ENCODE measurements around the gene GPR108.

DNA sequence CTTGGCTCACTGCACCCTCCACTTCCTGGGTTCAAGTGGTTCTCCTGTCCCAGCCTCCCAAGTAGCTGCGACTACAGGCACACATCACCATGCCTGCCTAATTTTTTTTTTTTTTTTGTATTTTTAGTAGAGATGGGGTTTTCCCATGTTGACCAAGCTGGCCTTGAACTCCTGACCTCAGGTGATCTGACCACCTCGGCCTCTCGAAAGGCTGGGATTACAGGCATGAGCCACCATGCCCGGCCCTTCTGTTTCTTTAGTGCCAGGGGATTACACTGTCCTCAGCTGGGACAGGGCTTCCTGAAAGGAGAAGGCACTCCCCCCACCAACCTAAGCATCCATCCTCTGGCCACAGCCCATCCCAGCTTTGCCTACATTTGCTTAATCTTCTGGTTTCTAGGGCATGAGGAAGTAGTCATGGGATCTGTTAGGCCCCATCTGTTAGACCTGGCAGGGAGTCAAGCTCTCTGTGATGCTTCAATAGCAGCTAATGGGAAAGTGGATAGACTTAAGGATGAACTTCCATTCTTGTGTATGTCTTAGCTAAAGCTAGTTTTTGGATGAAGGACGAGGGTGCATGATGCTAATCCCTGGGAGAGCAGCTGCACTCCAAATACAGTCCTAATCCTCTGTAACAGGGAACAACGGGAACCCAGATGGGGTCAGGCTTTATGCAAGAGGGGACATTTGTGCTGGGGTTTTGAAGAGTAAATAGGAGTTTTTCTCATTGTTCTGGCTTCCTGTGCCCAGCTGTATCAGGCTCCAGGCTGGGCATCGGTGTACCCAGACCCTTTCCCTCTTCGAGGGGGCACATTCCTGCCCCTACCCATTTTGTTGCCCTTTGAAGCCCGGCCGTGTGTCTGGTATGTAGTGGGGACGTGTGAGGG lies 37.7 kb upstream of the GPR108 start:
- TF ChIP-seq, protein P1, sequence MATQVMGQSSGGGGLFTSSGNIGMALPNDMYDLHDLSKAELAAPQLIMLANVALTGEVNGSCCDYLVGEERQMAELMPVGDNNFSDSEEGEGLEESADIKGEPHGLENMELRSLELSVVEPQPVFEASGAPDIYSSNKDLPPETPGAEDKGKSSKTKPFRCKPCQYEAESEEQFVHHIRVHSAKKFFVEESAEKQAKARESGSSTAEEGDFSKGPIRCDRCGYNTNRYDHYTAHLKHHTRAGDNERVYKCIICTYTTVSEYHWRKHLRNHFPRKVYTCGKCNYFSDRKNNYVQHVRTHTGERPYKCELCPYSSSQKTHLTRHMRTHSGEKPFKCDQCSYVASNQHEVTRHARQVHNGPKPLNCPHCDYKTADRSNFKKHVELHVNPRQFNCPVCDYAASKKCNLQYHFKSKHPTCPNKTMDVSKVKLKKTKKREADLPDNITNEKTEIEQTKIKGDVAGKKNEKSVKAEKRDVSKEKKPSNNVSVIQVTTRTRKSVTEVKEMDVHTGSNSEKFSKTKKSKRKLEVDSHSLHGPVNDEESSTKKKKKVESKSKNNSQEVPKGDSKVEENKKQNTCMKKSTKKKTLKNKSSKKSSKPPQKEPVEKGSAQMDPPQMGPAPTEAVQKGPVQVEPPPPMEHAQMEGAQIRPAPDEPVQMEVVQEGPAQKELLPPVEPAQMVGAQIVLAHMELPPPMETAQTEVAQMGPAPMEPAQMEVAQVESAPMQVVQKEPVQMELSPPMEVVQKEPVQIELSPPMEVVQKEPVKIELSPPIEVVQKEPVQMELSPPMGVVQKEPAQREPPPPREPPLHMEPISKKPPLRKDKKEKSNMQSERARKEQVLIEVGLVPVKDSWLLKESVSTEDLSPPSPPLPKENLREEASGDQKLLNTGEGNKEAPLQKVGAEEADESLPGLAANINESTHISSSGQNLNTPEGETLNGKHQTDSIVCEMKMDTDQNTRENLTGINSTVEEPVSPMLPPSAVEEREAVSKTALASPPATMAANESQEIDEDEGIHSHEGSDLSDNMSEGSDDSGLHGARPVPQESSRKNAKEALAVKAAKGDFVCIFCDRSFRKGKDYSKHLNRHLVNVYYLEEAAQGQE (IDR thresholded peaks at IDR 0.05), result no peak
- TF ChIP-seq CTCF (IDR thresholded peaks at IDR 0.05; ENCODE audit: low read depth, low read length, missing input control) (no peak), MAX (IDR thresholded peaks at IDR 0.05) (no peak), EGR1 (IDR thresholded peaks at IDR 0.05; ENCODE audit: low read depth in 2 of 2) (no peak), RAD21 (IDR thresholded peaks at IDR 0.05) (no peak), JUND (IDR thresholded peaks at IDR 0.05) (no peak), ATF3 (IDR thresholded peaks at IDR 0.05) (no peak), GABPA (IDR thresholded peaks at IDR 0.05 in 1 of 2, conservative IDR thresholded peaks at IDR 0.05 in 1 of 2) (no peak), FOXA1 (IDR thresholded peaks at IDR 0.05) (no peak), RXRA (IDR thresholded peaks at IDR 0.05) (no peak), SP1 (IDR thresholded peaks at IDR 0.05) (no peak), TAF1 (conservative IDR thresholded peaks at IDR 0.05) (no peak), YY1 (IDR thresholded peaks at IDR 0.05) (no peak)
